ENCODE results near the gene COLGALT1. TPM values are rescaled to one million over a fixed set of nuclear protein-coding genes. Genes with fewer than 3 reads are reported as not detected.
"Not testable (repeated sequence)": the region's sequence is repeated elsewhere in the genome, so short reads cannot be mapped to it uniquely, and the experiment has no call there.

The COLGALT1 gene
- total and polyA plus RNA-seq, 4 donors: 14.4 to 32.2 (median 22.5) TPM

DNA sequence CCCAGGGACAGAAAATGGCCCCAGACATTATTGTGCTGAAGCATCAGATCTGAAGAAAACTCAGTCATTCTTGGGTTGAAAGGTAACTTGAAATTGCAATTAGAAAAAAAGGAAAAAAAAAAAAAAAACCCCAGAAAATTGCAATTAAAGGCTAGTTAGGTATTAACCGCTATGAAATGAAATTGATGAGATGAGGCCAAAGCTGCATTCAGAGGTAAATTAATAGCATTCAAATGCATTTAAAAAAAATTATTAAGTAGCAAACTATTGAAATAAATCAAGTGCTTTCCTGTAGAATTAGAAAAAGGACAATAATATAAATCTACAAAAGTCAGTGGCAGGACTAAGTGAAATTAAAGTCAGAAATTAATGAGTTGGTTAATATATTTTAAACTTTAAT is 37.6 kb upstream of the COLGALT1 start:
- Histone ChIP-seq H3K4me1 (ENCODE audit: control insufficient read depth in 4 of 4, insufficient read depth in 4 of 4, low read length in 3 of 4) (no peaks in the 10 kb centered on the region), H3K27ac (ENCODE audit: low read depth in 1 of 2, low read length in 2 of 2) (no peak overlapping the region), H3K9me3 (ENCODE audit: control insufficient read depth in 4 of 4, low read length in 3 of 4) (peaks cover 0 to 6% (median 2%) of the 10 kb centered on the region in 4 donors), H3K4me3 (ENCODE audit: low read depth in 1 of 3, low read length in 3 of 3) (no peak overlapping the region), H3K27me3 (ENCODE audit: control insufficient read depth in 4 of 4, insufficient read depth in 4 of 4, low read length in 3 of 4) (no peaks in the 10 kb centered on the region), H3K9ac (ENCODE audit: low read depth in 1 of 2, low read length in 2 of 2) (no peak overlapping the region), H3K36me3 (ENCODE audit: control insufficient read depth in 4 of 4, insufficient read depth in 3 of 4, low read depth in 1 of 4, low read length in 3 of 4) (peaks cover 2 to 14% (median 9%) of the 10 kb centered on the region in 4 donors)
- WGBS: 91% methylated on average over 1 of the region's 1 CpG
- TF ChIP-seq YY1 (IDR thresholded peaks at IDR 0.05): no peak
- TF ChIP-seq, protein P1, sequence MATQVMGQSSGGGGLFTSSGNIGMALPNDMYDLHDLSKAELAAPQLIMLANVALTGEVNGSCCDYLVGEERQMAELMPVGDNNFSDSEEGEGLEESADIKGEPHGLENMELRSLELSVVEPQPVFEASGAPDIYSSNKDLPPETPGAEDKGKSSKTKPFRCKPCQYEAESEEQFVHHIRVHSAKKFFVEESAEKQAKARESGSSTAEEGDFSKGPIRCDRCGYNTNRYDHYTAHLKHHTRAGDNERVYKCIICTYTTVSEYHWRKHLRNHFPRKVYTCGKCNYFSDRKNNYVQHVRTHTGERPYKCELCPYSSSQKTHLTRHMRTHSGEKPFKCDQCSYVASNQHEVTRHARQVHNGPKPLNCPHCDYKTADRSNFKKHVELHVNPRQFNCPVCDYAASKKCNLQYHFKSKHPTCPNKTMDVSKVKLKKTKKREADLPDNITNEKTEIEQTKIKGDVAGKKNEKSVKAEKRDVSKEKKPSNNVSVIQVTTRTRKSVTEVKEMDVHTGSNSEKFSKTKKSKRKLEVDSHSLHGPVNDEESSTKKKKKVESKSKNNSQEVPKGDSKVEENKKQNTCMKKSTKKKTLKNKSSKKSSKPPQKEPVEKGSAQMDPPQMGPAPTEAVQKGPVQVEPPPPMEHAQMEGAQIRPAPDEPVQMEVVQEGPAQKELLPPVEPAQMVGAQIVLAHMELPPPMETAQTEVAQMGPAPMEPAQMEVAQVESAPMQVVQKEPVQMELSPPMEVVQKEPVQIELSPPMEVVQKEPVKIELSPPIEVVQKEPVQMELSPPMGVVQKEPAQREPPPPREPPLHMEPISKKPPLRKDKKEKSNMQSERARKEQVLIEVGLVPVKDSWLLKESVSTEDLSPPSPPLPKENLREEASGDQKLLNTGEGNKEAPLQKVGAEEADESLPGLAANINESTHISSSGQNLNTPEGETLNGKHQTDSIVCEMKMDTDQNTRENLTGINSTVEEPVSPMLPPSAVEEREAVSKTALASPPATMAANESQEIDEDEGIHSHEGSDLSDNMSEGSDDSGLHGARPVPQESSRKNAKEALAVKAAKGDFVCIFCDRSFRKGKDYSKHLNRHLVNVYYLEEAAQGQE (IDR thresholded peaks at IDR 0.05): no peak
- TF ChIP-seq, protein P2, sequence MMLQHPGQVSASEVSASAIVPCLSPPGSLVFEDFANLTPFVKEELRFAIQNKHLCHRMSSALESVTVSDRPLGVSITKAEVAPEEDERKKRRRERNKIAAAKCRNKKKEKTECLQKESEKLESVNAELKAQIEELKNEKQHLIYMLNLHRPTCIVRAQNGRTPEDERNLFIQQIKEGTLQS (IDR thresholded peaks at IDR 0.05): no peak
- TF ChIP-seq FOXA2 (IDR thresholded peaks at IDR 0.05): no peak
- TF ChIP-seq RXRA (IDR thresholded peaks at IDR 0.05): no peak
- TF ChIP-seq HNF4A (conservative IDR thresholded peaks at IDR 0.05): no peak
- no peak for TF ChIP-seq JUND (IDR thresholded peaks at IDR 0.05)
- no peak for TF ChIP-seq MAX (IDR thresholded peaks at IDR 0.05)
- TF ChIP-seq TAF1 (conservative IDR thresholded peaks at IDR 0.05): no peak
- no peak for DNase-seq (ENCODE audit: low spot score)

DNA sequence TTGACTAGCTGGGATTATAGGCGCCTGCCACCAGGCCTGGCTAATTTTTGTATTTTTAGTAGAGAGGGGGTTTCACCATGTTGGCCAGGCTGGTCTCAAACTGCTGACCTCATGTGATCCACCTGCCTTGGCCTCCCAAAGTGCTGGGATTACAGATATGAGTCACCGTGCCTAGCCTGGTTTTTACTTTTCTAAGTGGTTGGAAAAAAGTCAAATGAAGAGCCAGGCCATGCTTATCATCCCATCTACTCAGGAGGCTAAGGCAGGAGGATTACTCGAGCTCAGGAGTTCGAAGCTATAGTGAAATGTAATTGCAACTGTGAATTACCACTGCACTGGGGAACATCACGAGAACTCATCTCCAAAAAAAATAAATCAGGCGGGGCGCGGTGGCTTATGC is 36.8 kb upstream of the COLGALT1 start:
- H3K9ac ChIP-seq (ENCODE audit: low read depth in 1 of 2, low read length in 2 of 2); H3K27me3 ChIP-seq (ENCODE audit: control insufficient read depth in 4 of 4, insufficient read depth in 4 of 4, low read length in 3 of 4); H3K4me1 ChIP-seq (ENCODE audit: control insufficient read depth in 4 of 4, insufficient read depth in 4 of 4, low read length in 3 of 4); H3K27ac ChIP-seq (ENCODE audit: low read depth in 1 of 2, low read length in 2 of 2); DNase-seq (ENCODE audit: low spot score); H3K4me3 ChIP-seq (ENCODE audit: low read depth in 1 of 3, low read length in 3 of 3); H3K9me3 ChIP-seq (ENCODE audit: control insufficient read depth in 4 of 4, low read length in 3 of 4): not testable (repeated sequence)
- 91% methylated on average over 8 of the region's 8 CpGs for WGBS
- peaks cover 2 to 14% (median 9%) of the 10 kb centered on the region in 4 donors for H3K36me3 ChIP-seq (ENCODE audit: control insufficient read depth in 4 of 4, insufficient read depth in 3 of 4, low read depth in 1 of 4, low read length in 3 of 4)

GRCh38 chr19:17519967-17520366 is 35.5 kb upstream of the COLGALT1 start:
- 93% methylated on average over 9 of the region's 9 CpGs for WGBS
- Histone ChIP-seq H3K4me1 (ENCODE audit: control insufficient read depth in 4 of 4, insufficient read depth in 4 of 4, low read length in 3 of 4) (no peaks in the 10 kb centered on the region), H3K27me3 (ENCODE audit: control insufficient read depth in 4 of 4, insufficient read depth in 4 of 4, low read length in 3 of 4) (no peaks in the 10 kb centered on the region), H3K9me3 (ENCODE audit: control insufficient read depth in 4 of 4, low read length in 3 of 4) (peaks cover 0 to 8% (median 2%) of the 10 kb centered on the region in 4 donors), H3K27ac (ENCODE audit: low read depth in 1 of 2, low read length in 2 of 2) (no peak overlapping the region), H3K36me3 (ENCODE audit: control insufficient read depth in 4 of 4, insufficient read depth in 3 of 4, low read depth in 1 of 4, low read length in 3 of 4) (peaks cover 2 to 14% (median 9%) of the 10 kb centered on the region in 4 donors), H3K9ac (ENCODE audit: low read depth in 1 of 2, low read length in 2 of 2) (no peak overlapping the region), H3K4me3 (ENCODE audit: low read depth in 1 of 3, low read length in 3 of 3) (no peak overlapping the region)
- no peak for DNase-seq (ENCODE audit: low spot score)
- TF ChIP-seq, protein P3, sequence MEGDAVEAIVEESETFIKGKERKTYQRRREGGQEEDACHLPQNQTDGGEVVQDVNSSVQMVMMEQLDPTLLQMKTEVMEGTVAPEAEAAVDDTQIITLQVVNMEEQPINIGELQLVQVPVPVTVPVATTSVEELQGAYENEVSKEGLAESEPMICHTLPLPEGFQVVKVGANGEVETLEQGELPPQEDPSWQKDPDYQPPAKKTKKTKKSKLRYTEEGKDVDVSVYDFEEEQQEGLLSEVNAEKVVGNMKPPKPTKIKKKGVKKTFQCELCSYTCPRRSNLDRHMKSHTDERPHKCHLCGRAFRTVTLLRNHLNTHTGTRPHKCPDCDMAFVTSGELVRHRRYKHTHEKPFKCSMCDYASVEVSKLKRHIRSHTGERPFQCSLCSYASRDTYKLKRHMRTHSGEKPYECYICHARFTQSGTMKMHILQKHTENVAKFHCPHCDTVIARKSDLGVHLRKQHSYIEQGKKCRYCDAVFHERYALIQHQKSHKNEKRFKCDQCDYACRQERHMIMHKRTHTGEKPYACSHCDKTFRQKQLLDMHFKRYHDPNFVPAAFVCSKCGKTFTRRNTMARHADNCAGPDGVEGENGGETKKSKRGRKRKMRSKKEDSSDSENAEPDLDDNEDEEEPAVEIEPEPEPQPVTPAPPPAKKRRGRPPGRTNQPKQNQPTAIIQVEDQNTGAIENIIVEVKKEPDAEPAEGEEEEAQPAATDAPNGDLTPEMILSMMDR (IDR thresholded peaks at IDR 0.05; ENCODE audit: low read depth, low read length, missing input control): no peak
- TF ChIP-seq, protein P2 (IDR thresholded peaks at IDR 0.05): no peak
- TF ChIP-seq YY1 (IDR thresholded peaks at IDR 0.05) (no peak), GABPA (IDR thresholded peaks at IDR 0.05 in 1 of 2, conservative IDR thresholded peaks at IDR 0.05 in 1 of 2) (no peak), FOXA1 (IDR thresholded peaks at IDR 0.05) (no peak), HNF4G (IDR thresholded peaks at IDR 0.05) (no peak), RAD21 (IDR thresholded peaks at IDR 0.05) (no peak), HNF4A (conservative IDR thresholded peaks at IDR 0.05) (no peak), SP1 (IDR thresholded peaks at IDR 0.05) (no peak), NR2F2 (IDR thresholded peaks at IDR 0.05) (no peak)
- TF ChIP-seq, protein P1 (IDR thresholded peaks at IDR 0.05): no peak
- TF ChIP-seq, protein P4, sequence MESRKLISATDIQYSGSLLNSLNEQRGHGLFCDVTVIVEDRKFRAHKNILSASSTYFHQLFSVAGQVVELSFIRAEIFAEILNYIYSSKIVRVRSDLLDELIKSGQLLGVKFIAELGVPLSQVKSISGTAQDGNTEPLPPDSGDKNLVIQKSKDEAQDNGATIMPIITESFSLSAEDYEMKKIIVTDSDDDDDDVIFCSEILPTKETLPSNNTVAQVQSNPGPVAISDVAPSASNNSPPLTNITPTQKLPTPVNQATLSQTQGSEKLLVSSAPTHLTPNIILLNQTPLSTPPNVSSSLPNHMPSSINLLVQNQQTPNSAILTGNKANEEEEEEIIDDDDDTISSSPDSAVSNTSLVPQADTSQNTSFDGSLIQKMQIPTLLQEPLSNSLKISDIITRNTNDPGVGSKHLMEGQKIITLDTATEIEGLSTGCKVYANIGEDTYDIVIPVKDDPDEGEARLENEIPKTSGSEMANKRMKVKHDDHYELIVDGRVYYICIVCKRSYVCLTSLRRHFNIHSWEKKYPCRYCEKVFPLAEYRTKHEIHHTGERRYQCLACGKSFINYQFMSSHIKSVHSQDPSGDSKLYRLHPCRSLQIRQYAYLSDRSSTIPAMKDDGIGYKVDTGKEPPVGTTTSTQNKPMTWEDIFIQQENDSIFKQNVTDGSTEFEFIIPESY (IDR thresholded peaks at IDR 0.05): no peak
